ENCODE measurements around the gene MAP7D3. TPM values are rescaled to one million over a fixed set of nuclear protein-coding genes. Genes with fewer than 3 reads are reported as not detected.
"Not testable (repeated sequence)": the region's sequence is repeated elsewhere in the genome, so short reads cannot be mapped to it uniquely, and the experiment has no call there.

MAP7D3 gene
- total RNA-seq, 1 donor from 2014 or later: 11.4 TPM

DNA sequence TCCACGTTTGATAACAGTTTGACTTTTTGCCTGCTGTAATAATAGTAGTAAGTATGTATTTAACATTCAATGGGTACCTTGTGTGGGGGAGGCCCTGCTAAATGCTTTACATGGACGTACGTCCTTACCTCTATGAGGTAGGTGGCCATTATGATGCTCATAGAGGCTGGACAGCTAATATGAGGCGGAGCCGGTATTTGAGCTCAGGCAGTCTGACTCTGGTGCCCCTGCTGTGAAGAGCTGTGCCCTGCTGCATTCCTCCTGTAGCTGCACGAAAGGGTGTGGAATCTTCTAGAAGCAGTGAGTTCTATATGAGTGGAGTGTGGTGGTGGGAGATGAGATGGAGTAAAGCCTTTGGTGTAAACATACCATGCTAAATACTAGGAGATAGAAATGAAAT, 83.2 kb downstream of the MAP7D3 start:
- not testable (repeated sequence) for ATAC-seq (ENCODE audit: poor library complexity); DNase-seq
- intact Hi-C loops (cut with DNase I): loop anchor here (10.0 kb wide), 1 partner anchor 97 kb away; no protein-coding TSS in a partner anchor

GRCh38 chrX:136166221-136166855, 84.9 kb downstream of the MAP7D3 start:
- no peak for DNase-seq
- ATAC-seq (ENCODE audit: poor library complexity): peak; percentile 14
- intact Hi-C loops (cut with DNase I): loop anchor here (10.0 kb wide), 1 partner anchor 98 kb away; no protein-coding TSS in a partner anchor

GRCh38 chrX:136165406-136165805, 85.8 kb downstream of the MAP7D3 start:
- ATAC-seq (ENCODE audit: poor library complexity) (no peak), DNase-seq (no peak)
- intact Hi-C loops (cut with DNase I): loop anchor here (10.0 kb wide), 1 partner anchor 99 kb away; no protein-coding TSS in a partner anchor

- intact Hi-C loops (cut with DNase I): loop anchor here (10.0 kb wide), 1 partner anchor 101 kb away; no protein-coding TSS in a partner anchor
- ATAC-seq (ENCODE audit: poor library complexity): no peak
- no peak for DNase-seq
Observed at GRCh38 chrX:136163689-136164088, 87.5 kb downstream of the MAP7D3 start.

Other genes with a start within 250 kb of the MAP7D3 start
- gene FHL1, start 103.9 kb downstream of the MAP7D3 start, total RNA-seq: 808 TPM
- not detected for gene ADGRG4, start 49.6 kb upstream of the MAP7D3 start, total RNA-seq
- gene BRS3, start 236.5 kb upstream of the MAP7D3 start, total RNA-seq: not detected
- 54.7 TPM for gene HTATSF1, start 246.2 kb upstream of the MAP7D3 start, total RNA-seq

All from Right ventricle myocardium superior (tissue), 1 donor.